Astrocyte of the hippocampus (primary cell): ENCODE data around the gene TOM1L2.

Experiments
- DNase-seq: peaks from one replicate; pipeline ENCODE4 v3.0.0; 2011; ENCODE audit warnings: low read depth, low spot score

TOM1L2 gene

GRCh38 chr17:17899486-17899885 is 72.7 kb downstream of the TOM1L2 start:
- no peak for DNase-seq

DNA sequence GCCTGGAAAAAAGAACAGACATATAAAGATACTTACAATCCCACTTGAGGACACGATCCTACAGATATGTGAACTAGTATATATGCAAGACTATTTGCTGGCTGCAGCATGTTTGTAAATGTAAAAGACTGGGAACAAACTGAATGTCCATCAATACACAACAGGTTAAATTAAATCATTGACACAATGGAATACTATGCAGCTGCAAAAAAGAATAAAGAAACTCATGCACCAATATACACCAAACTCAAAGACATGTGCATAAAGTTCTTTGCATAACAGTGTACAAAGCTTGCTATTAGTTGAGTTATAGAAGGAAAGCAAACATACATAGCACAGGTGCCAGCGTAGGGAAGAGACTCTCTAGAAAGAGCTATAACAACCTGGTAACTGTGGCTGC is 73.5 kb downstream of the TOM1L2 start:
- DNase-seq: no peak

DNA sequence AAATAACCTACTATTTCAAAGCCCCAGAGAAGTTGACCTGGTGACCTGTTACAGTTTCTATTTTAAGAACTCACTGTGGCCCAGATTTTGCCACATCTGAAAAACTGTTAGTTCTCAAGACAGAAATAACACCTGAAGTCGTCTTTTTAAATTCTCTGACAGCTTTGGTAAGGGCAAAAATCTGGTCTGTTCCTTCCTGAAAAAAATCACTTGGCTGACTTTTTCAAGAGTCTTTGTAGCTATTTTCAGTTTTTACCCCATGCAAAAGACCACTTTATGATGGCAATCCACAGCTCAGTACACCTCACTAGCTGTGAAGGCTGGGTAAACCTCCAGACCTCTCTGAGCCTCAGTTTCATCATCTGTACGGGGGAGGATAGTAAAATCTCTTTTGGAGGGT is 74.8 kb downstream of the TOM1L2 start:
- no peak for DNase-seq

DNA sequence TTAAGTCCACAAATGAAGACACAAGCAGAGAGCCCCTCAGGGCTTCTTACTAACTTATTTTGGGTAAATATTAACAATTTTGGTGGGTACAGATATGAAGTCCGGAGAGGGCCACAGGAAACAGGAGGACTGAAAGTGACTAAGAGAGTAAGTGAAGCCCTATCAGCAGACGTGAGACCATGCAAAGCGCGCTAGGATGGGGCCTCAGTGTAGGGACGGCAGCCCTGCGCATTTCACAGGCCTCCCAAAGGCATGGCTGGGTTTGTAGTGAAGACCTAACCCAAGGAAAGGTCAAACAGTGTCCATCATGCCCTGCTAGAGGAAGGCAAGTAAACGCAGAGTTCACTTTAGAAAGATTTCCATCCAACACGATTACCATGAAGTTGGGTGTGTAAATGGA is 75.5 kb downstream of the TOM1L2 start:
- no peak for DNase-seq

- DNase-seq: no peak
These were observed 78.2 kb downstream of the TOM1L2 start for GRCh38 chr17:17893801-17894644.

DNA sequence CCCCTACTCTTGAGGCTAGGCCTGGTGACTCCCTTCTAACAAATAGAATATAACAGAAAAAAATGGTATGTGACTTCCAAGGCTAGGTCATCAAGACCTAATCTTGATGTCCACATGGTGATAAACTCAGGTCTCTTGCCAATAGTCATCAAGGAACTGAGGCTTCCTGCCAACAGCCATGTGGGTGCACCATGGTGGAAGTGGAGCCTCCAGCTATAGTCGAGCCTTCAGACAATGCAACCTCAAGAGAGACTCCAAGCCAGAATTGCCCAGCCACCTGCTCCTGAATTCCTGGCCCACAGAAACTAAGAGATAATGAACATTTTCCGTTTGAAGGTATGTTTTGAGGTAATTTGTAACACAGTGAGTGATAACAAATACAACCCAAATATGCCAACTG is 79.5 kb downstream of the TOM1L2 start:
- no peak for DNase-seq

GRCh38 chr17:17892009-17892408 is 80.2 kb downstream of the TOM1L2 start:
- DNase-seq: no peak

DNA sequence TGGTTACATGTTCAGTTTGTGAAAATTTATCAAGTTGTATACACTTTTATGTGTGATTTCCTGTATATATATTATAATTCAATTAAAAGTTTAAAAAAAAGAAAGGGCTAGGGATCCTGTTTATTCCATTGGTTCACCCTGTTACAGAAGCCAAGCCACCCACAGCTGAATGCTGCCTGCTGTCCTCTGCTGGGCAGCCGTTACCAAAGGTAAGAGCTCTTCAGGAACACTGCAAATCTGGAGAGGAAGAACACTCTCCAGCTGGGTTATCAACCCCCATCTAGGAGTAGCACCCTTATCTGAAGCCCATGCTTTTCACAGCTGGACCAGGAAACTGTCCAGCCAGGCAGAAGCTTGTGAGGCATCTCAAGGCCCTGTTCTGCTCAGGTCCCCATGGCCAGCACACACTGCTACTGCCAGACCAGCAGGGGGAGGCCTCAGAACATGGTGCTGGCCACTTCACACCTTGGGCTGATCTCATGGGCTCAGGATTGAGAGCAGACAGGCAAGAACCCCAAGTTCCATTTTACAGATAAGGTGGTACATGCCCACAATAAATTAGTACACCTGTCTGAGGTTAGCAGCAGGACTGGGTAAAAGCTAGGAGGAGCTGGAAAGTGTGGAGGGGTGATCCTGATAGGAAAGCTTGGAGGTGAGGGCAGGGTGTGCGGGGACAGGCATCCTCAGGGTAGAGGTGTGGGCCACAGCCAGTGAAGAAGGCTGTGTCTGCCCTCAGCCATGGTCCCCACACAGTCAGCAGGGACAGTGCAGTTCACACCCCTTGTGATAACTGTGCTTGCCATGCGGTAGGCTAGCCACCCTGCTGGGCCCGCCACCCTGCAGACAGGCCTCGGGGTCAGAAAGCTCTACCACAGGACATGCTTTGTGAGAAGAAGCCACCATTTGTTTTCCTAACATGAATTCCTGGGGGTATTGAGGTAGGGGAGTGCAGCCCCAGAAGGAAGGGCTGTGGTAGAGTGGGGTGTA is 81.1 kb downstream of the TOM1L2 start:
- DNase-seq: peak; percentile 76

DNA sequence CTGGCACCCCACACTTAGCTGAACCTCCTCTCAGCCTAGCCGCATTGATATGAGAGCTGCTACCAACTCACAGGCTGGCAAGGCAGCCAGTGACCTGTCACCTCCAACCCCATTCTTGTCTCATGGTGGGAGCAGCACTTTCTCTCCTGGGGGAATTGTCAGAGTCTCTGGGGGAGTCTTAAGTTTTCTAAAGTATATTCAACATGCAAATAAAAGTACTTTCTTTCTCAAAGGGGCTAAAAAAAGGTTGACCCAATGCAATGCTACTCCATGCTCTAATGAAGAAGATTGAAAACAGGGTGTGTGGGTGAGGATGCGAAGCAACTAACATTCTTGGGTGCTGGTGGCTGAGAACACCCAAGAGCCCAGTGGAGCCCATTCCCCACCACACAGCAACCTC is 82.3 kb downstream of the TOM1L2 start:
- no peak for DNase-seq

GRCh38 chr17:17888821-17889220 is 83.4 kb downstream of the TOM1L2 start:
- no peak for DNase-seq

- no peak for DNase-seq
These were observed 83.8 kb downstream of the TOM1L2 start for GRCh38 chr17:17888371-17888770.

DNA sequence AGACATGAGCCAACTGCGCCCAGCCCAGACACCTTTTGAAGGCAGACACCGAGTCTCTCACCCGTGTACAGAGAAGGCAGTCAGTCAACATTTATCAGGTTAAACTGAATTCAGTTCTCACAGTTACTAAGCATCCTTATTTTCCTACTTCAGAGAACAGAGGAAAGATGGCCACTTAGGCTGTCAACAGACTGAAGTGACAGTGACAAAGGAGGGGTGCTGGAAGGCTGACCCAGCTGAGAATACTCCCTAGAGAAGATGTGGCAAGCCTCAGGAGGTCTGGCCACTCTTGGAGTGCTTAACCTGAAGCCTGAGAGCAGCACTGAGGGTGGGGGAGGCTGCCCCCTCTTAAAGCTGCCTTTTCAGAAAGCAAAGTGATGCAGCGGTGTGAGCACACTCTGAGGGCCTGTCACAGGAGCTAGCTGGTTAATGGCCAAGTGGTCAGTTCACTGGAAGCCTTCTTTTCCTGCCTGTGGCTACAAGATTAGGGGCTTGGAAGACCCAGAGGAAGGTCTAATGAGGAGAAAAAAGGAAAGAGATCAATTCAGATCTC is 84.4 kb downstream of the TOM1L2 start:
- DNase-seq: no peak

- DNase-seq: no peak
These were observed 85.5 kb downstream of the TOM1L2 start for GRCh38 chr17:17886726-17887125.

GRCh38 chr17:17886226-17886625 is 86.0 kb downstream of the TOM1L2 start:
- no peak for DNase-seq

GRCh38 chr17:17884391-17885357 is 87.5 kb downstream of the TOM1L2 start:
- DNase-seq: no peak

- no peak for DNase-seq
These were observed 88.4 kb downstream of the TOM1L2 start for GRCh38 chr17:17883801-17884200.

DNA sequence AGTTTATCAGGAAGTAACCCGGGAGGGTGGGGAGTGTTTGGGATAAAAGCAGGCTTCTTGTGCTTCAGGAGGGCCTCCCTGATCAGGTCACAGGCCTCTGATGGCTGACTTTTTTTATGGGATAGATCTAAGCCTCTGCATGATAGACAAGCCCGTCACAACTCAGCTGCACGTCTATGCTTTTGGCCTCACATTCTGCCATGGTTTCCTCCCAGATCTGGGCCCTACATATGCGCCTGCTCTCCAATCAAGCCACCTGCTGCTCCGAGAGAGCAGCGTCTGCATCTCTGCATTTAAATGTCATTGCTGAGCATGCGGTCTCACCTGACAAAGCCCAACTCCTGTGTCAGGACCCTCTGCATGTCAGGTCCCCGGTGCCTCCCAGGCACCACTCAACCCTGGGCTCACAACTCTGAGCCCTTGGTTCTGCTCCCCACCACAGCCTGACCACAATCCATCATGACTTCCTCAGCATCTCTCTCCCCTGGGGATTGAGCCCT is 90.1 kb downstream of the TOM1L2 start:
- DNase-seq: no peak

- DNase-seq: no peak
These were observed 91.5 kb downstream of the TOM1L2 start for GRCh38 chr17:17880577-17881196.

GRCh38 chr17:17877529-17878358 is 94.5 kb downstream of the TOM1L2 start:
- peak; percentile 92 for DNase-seq
